Smooth muscle cell (in vitro differentiated cells): Measurements from ENCODE around the gene MYORG. TPM values are rescaled to one million over a fixed set of nuclear protein-coding genes. Genes with fewer than 3 reads are reported as not detected.
A peak's percentile ranks its signal among the peaks of the same experiment; 100 is the strongest.

Source experiments
- DNase-seq: peaks from one replicate; lab custom pipeline; 2025; ENCODE audit not compliant: unreplicated experiment; lab: John Stamatoyannopoulos, UW
- H2AFZ ChIP-seq: fragments of 200-600 bp; sonication (generic); 2 replicates; pipeline ENCODE4 v1.6.0; 2016; ENCODE audit warnings: antibody characterized with exemption, low read depth, mild to moderate bottlenecking
- H3F3A ChIP-seq: fragments of 200-600 bp; sonication (generic); 2 replicates; pipeline ENCODE4 v1.6.0; 2017; ENCODE audit warnings: antibody characterized with exemption, low read depth
- H3K27ac ChIP-seq: fragments of 200-600 bp; sonication (generic); 2 replicates; pipeline ENCODE4 v1.5.1; 2016; ENCODE audit warnings: low read depth, mild to moderate bottlenecking
- H3K27me3 ChIP-seq: fragments of 200-600 bp; sonication (generic); 2 replicates; pipeline ENCODE4 v1.6.1; 2016; ENCODE audit warnings: low read depth, mild to moderate bottlenecking
- H3K36me3 ChIP-seq: fragments of 200-600 bp; sonication (generic); 2 replicates; pipeline ENCODE4 v1.5.1; 2016; ENCODE audit warnings: low read depth
- H3K4me1 ChIP-seq: fragments of 200-600 bp; sonication (generic); 2 replicates; pipeline ENCODE4 v1.5.1; 2016; ENCODE audit warnings: low read depth
- H3K4me2 ChIP-seq: fragments of 200-600 bp; sonication (generic); 2 replicates; pipeline ENCODE4 v1.6.0; 2016; ENCODE audit warnings: mild to moderate bottlenecking
- H3K4me3 ChIP-seq: fragments of 200-600 bp; sonication (generic); 2 replicates; pipeline ENCODE4 v1.5.1; 2016; ENCODE audit warnings: mild to moderate bottlenecking
- H3K79me2 ChIP-seq: fragments of 200-600 bp; sonication (generic); 2 replicates; pipeline ENCODE4 v1.6.0; 2016; ENCODE audit warnings: low read depth, mild to moderate bottlenecking
- H3K9ac ChIP-seq: fragments of 200-600 bp; sonication (generic); 2 replicates; pipeline ENCODE4 v1.6.0; 2016; ENCODE audit warnings: low read depth
- H3K9me3 ChIP-seq: fragments of 200-600 bp; sonication (generic); replicated peaks from 2 replicates; pipeline ENCODE4 v1.5.1; 2016; ENCODE audit warnings: low read depth
- H4K20me1 ChIP-seq: fragments of 200-600 bp; sonication (generic); 2 replicates; pipeline ENCODE4 v1.6.0; 2016; ENCODE audit warnings: low read depth
- WGBS: methylation state at CpG from one replicate; pipeline ENCODE4 v1.1.7; 2016; ENCODE audit warnings: low lambda C conversion rate; 5-methylcytosine and 5-hydroxymethylcytosine counted together
- polyA plus RNA-seq: library from polyadenylated mRNA; unstranded; fragments of >200 nt; fragmentation: Nextera tagmentation; extraction: Ambion mirVana; gene quantifications from 2 replicates; pipeline ENCODE4 v1.2.1, GENCODE V29; 2016
- total RNA-seq: library from RNA; depleted of rRNA; stranded (reverse); fragments of >200 nt; gene quantifications from 2 replicates; pipeline ENCODE4 v1.2.3, GENCODE V29; 2014
- TF ChIP-seq, protein P1 (sequence below): fragments of 200-600 bp; sonication (generic); IDR thresholded peaks from 2 replicates; pipeline ENCODE4 v1.5.1; 2017; ENCODE audit warnings: borderline replicate concordance, mild to moderate bottlenecking, antibody characterized with exemption; ENCODE audit not compliant: insufficient read depth, poor library complexity, severe bottlenecking

The MYORG gene
- total and polyA plus RNA-seq, 2 experiments from 2014 or later, result 4.2 to 5.2 TPM

DNA sequence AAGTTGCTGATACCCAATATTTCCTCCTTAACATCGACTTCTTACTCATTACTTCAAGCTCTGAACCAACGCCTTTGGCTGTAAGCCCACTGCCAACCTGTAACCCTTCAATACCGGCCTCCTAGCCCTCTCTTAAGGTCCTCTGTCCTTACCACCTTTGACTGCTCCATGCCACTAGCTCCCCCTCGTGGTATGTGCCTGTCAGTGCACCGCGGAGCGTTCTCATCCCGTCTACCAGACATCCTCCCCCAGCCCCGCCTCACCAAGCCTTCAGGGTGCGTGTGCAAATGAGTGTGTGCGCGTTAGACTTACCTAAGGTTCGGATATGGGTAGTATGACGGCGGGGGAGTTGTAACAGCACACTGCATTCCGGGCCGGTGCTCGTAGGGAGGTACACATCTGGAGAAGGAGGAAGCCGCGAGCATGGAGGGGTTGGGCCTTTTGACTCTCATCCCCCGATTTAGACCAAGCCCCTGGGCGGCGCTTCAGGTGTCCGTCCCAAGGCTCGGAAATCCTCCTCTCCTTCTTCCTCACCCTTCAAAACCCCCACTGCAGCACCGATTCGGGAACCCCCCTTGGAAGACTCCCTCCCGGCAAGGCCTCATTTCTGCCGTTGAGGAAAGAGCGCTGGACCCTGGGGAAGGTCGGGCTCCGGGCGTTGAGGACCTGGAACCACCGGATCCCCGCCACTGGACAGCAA is 2.8 kb upstream of the MYORG start:
- H3K4me2 ChIP-seq, result peak overlapping the region; percentile 84
- no peak overlapping the region for H3K9ac ChIP-seq

DNA sequence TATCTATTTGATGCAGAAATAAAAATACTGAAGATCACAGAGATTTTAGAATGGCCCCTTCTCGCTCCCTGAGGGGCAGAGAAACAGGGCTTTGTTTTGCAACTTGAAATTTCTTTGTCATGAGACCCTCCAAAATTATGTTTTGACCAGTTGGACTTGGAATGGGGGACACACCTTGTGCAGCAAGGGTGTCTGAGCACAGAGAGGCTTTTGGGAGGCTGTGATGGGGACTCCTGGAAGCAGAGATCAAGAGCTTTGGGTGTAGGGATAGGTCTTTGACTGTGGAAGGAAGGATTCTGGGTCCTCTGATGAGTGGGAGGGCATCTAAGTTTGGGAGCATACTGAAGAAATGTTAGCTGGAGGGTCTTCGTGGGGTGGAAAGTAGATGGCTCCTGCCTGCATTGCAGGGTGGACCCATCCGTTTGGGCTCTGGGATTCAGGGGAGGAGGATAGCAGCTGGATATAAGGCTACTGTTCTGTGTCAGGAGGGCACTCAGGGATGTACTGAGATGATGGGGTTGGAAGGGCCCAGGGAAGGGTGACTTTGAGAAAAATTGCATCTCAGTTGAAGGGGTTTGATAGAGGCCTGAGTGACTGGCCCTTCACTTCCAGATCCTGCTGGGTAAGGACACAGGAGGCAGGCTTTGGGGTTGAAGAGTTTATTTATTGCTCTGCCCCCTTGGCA is 1.8 kb upstream of the MYORG start:
- WGBS, result 91% methylated on average over 3 of the region's 3 CpGs
- Histone ChIP-seq H3K4me2 (no peak overlapping the region), H3K4me3 (no peak overlapping the region), H3K27me3 (peaks cover 11% of the 10 kb centered on the region), H3K9ac (no peak overlapping the region), H3K36me3 (no peaks in the 10 kb centered on the region), H3F3A (no peaks in the 10 kb centered on the region), H2AFZ (no peak overlapping the region), H3K27ac (no peak overlapping the region), H3K9me3 (no peaks in the 10 kb centered on the region), H3K79me2 (no peaks in the 10 kb centered on the region), H4K20me1 (no peaks in the 10 kb centered on the region), H3K4me1 (no peaks in the 10 kb centered on the region)
- TF ChIP-seq, protein P1, sequence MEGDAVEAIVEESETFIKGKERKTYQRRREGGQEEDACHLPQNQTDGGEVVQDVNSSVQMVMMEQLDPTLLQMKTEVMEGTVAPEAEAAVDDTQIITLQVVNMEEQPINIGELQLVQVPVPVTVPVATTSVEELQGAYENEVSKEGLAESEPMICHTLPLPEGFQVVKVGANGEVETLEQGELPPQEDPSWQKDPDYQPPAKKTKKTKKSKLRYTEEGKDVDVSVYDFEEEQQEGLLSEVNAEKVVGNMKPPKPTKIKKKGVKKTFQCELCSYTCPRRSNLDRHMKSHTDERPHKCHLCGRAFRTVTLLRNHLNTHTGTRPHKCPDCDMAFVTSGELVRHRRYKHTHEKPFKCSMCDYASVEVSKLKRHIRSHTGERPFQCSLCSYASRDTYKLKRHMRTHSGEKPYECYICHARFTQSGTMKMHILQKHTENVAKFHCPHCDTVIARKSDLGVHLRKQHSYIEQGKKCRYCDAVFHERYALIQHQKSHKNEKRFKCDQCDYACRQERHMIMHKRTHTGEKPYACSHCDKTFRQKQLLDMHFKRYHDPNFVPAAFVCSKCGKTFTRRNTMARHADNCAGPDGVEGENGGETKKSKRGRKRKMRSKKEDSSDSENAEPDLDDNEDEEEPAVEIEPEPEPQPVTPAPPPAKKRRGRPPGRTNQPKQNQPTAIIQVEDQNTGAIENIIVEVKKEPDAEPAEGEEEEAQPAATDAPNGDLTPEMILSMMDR, result no peak
- DNase-seq, result no peak

More for the DNA sequence above, 2.8 kb upstream of the MYORG start:
- TF ChIP-seq, protein P1, result peak; percentile 88
- peak overlapping the region; percentile 50 for H3K4me3 ChIP-seq
- DNase-seq, result peak; percentile 69
- 4% methylated on average over 35 of the region's 35 CpGs for WGBS
- no peak overlapping the region for H3K27ac ChIP-seq
- no peak overlapping the region for H2AFZ ChIP-seq
- H3K27me3 ChIP-seq, result peaks cover 11% of the 10 kb centered on the region
- no peaks in the 10 kb centered on the region for H3K9me3 ChIP-seq
- no peaks in the 10 kb centered on the region for H3K4me1 ChIP-seq
- no peaks in the 10 kb centered on the region for H3K36me3 ChIP-seq
- no peaks in the 10 kb centered on the region for H3F3A ChIP-seq
- no peaks in the 10 kb centered on the region for H3K79me2 ChIP-seq
- no peaks in the 10 kb centered on the region for H4K20me1 ChIP-seq

DNA sequence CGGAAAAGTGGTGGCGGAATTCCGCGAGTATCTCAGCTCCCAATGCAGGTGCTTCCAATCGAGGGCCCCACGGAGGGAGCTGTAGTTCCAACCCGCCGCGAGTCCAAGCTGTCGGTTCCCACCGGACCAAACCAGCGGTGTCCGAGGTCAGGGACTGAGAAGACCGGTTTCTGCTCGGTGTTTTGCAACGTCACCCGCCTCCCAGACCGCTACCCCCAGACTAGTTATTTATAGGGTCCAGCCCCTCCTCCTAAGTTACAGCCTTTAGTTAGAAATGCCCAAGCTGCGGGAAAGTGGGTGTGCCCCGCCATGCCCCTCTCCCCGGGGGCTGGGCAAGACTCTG is 677 bp upstream of the MYORG start:
- no peaks in the 10 kb centered on the region for H3K4me1 ChIP-seq
- peak overlapping the region; percentile 66 for H3K4me3 ChIP-seq
- no peaks in the 10 kb centered on the region for H4K20me1 ChIP-seq
- no peak overlapping the region for H3K9ac ChIP-seq
- H3K36me3 ChIP-seq, result no peaks in the 10 kb centered on the region
- TF ChIP-seq, protein P1, result no peak
- H3K9me3 ChIP-seq, result no peaks in the 10 kb centered on the region
- peaks cover 11% of the 10 kb centered on the region for H3K27me3 ChIP-seq
- DNase-seq, result no peak
- no peaks in the 10 kb centered on the region for H3K79me2 ChIP-seq
- 15% methylated on average over 21 of the region's 21 CpGs for WGBS
- no peak overlapping the region for H3K27ac ChIP-seq
- peak overlapping the region; percentile 92 for H3K4me2 ChIP-seq
- H3F3A ChIP-seq, result no peaks in the 10 kb centered on the region
- H2AFZ ChIP-seq, result peak overlapping the region; percentile 38
